HepG2 (cell line): Measurements from ENCODE around the gene SLC4A9. TPM values are rescaled to one million over a fixed set of nuclear protein-coding genes. Genes with fewer than 3 reads are reported as not detected.
A peak's percentile ranks its signal among the peaks of the same experiment; 100 is the strongest.

ENCODE experiments used
- FOXO4 ChIP-seq: sonication (generic); formaldehyde crosslinking; conservative IDR thresholded peaks from 2 replicates; pipeline ENCODE4 v1.8.1; 2023; ENCODE audit warnings: missing genetic modification reagents
- HDAC6 ChIP-seq: fragments of 200-600 bp; sonication (generic); IDR thresholded peaks from 2 replicates; pipeline ENCODE4 v1.7.0; 2017; ENCODE audit warnings: mild to moderate bottlenecking, antibody characterized with exemption, low read length, low read depth
- ISX ChIP-seq: sonication (generic); formaldehyde crosslinking; conservative IDR thresholded peaks from 2 replicates; pipeline ENCODE4 v1.5.0; 2020; ENCODE audit warnings: missing genetic modification reagents
- NFIB ChIP-seq: sonication (generic); formaldehyde crosslinking; IDR thresholded peaks from 2 replicates; pipeline ENCODE4 v1.9.0; 2021; ENCODE audit warnings: missing genetic modification reagents, mild to moderate bottlenecking, borderline replicate concordance
- PATZ1 ChIP-seq: sonication (generic); formaldehyde crosslinking; IDR thresholded peaks from 2 replicates; pipeline ENCODE4 v1.4.0; 2020; ENCODE audit warnings: missing genetic modification reagents
- SALL2 ChIP-seq: sonication (generic); formaldehyde crosslinking; IDR thresholded peaks from 2 replicates; pipeline ENCODE4 v1.8.1; 2023; ENCODE audit warnings: mild to moderate bottlenecking, missing genetic modification reagents, inconsistent platforms
- ZFP91 ChIP-seq: sonication (generic); formaldehyde crosslinking; IDR thresholded peaks from 2 replicates; pipeline ENCODE4 v1.9.0; 2022; ENCODE audit warnings: missing genetic modification reagents, mild to moderate bottlenecking, borderline replicate concordance
- ZNF33A ChIP-seq: sonication (generic); formaldehyde crosslinking; IDR thresholded peaks from 2 replicates; pipeline ENCODE4 v1.5.1; 2020; ENCODE audit warnings: missing genetic modification reagents, mild to moderate bottlenecking, moderate library complexity, borderline replicate concordance
- ZNF430 ChIP-seq: sonication (generic); formaldehyde crosslinking; IDR thresholded peaks from 2 replicates; pipeline ENCODE4 v1.9.0; 2021; ENCODE audit warnings: mild to moderate bottlenecking, missing genetic modification reagents
- ZNF678 ChIP-seq: sonication (generic); formaldehyde crosslinking; IDR thresholded peaks from 2 replicates; pipeline ENCODE4 v1.4.0; 2020; ENCODE audit warnings: mild to moderate bottlenecking, missing genetic modification reagents
- ZNF761 ChIP-seq: sonication (generic); formaldehyde crosslinking; conservative IDR thresholded peaks from 2 replicates; pipeline ENCODE4 v1.4.0; 2020; ENCODE audit warnings: mild to moderate bottlenecking, missing genetic modification reagents
- ZNF839 ChIP-seq: sonication (generic); formaldehyde crosslinking; IDR thresholded peaks from 2 replicates; pipeline ENCODE4 v1.4.0; 2020; ENCODE audit warnings: missing genetic modification reagents, mild to moderate bottlenecking, borderline replicate concordance
- ZSCAN12 ChIP-seq: sonication (generic); formaldehyde crosslinking; IDR thresholded peaks from 2 replicates; pipeline ENCODE4 v1.9.0; 2021; ENCODE audit warnings: mild to moderate bottlenecking, missing genetic modification reagents
- polyA plus RNA-seq, 8 experiments: library from polyadenylated mRNA; depleted of rRNA in 3 of 8; stranded (reverse) in 7 of 8; unstranded in 1 of 8; fragments of >200 nt; fragmentation: Illumina TruSeq in 4 of 8; extraction: Trizol in 4 of 8; gene quantifications; 2 replicates each; pipeline versions ENCODE4 v1.2.1 to v1.2.3, GENCODE V29; 2011 to 2016; ENCODE audit warnings: low read depth in 4 of 8, missing spikeins in 1 of 8, mixed read lengths in 1 of 8; ENCODE audit not compliant: insufficient read depth in 1 of 8
- total RNA-seq, 5 experiments: library from RNA; depleted of rRNA; stranded (reverse); fragments of >200 nt; fragmentation: Illumina TruSeq; extraction: Trizol; gene quantifications; 2 replicates each; pipeline ENCODE4 v1.2.3, GENCODE V29; 2016; ENCODE audit warnings: low read depth in 1 of 5
- TF ChIP-seq, protein P1 (sequence below): sonication (generic); formaldehyde crosslinking; conservative IDR thresholded peaks from 2 replicates; pipeline ENCODE4 v1.8.0; 2022; ENCODE audit warnings: missing genetic modification reagents
- TF ChIP-seq, protein P2 (sequence below): sonication (generic); formaldehyde crosslinking; conservative IDR thresholded peaks from 2 replicates; pipeline ENCODE4 v1.8.0; 2022; ENCODE audit warnings: mild to moderate bottlenecking, moderate library complexity, missing genetic modification reagents
- TF ChIP-seq, protein P3 (sequence below): sonication (generic); formaldehyde crosslinking; IDR thresholded peaks from 2 replicates; pipeline ENCODE4 v1.4.0; 2020; ENCODE audit warnings: missing genetic modification reagents

SLC4A9 gene
- total and polyA plus RNA-seq, 2 of the 13 experiments (the other 11 are each of a cell fraction or from before 2014, with no cell fraction given): not detected

DNA sequence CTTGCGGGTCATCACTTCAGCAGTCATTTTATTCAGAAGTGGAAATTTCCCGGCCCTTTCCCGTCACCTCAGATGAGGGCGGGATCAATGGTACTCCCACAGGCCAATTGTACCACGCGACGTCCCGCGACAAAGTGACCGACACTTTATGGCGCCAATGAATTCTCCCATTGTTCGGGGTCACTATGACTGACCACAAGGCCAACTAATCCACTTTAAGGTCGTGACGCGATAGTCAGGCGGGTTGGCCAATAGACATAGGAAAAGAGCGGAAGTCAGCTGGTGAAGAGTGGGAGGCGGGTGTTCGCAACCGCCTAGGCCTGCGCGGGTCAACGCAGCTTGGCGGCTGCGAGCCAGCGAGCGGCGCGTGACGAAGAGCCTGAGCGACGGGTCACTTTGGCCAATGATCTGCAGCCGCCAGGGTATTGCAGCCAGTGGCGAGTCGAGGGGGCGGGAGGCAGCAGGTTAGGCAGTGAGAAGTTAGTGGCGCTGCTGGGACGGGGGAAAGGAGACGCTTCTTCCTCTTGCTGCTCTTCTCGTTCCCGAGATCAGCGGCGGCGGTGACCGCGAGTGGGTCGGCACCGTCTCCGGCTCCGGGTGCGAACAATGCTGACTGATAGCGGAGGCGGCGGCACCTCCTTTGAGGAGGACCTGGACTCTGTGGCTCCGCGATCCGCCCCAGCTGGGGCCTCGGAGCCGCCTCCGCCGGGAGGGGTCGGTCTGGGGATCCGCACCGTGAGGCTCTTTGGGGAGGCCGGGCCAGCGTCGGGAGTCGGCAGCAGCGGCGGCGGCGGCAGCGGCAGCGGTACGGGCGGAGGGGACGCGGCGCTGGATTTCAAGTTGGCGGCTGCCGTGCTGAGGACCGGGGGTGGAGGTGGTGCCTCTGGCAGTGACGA is 41.6 kb downstream of the SLC4A9 start, which contains the start of gene ANKHD1 (continued):
- TF ChIP-seq ZFP91 (CRISPR knock-in tag): peak; percentile 77
- 0 out of 2 replicates have a peak, but pooled peaks have one; percentile 24 for TF ChIP-seq ZNF33A (CRISPR knock-in tag)
- TF ChIP-seq, protein P1, sequence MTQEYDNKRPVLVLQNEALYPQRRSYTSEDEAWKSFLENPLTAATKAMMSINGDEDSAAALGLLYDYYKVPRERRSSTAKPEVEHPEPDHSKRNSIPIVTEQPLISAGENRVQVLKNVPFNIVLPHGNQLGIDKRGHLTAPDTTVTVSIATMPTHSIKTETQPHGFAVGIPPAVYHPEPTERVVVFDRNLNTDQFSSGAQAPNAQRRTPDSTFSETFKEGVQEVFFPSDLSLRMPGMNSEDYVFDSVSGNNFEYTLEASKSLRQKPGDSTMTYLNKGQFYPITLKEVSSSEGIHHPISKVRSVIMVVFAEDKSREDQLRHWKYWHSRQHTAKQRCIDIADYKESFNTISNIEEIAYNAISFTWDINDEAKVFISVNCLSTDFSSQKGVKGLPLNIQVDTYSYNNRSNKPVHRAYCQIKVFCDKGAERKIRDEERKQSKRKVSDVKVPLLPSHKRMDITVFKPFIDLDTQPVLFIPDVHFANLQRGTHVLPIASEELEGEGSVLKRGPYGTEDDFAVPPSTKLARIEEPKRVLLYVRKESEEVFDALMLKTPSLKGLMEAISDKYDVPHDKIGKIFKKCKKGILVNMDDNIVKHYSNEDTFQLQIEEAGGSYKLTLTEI (CRISPR knock-in tag): no peak
- TF ChIP-seq SALL2 (CRISPR knock-in tag): peak; percentile 90; the same call in 1 of the 2 replicates
- no peak for TF ChIP-seq HDAC6
- TF ChIP-seq NFIB (CRISPR knock-in tag): no peak
- no peak for TF ChIP-seq ZSCAN12
- no peak for TF ChIP-seq ISX
- no peak for TF ChIP-seq FOXO4 (CRISPR knock-in tag)
- TF ChIP-seq, protein P2, sequence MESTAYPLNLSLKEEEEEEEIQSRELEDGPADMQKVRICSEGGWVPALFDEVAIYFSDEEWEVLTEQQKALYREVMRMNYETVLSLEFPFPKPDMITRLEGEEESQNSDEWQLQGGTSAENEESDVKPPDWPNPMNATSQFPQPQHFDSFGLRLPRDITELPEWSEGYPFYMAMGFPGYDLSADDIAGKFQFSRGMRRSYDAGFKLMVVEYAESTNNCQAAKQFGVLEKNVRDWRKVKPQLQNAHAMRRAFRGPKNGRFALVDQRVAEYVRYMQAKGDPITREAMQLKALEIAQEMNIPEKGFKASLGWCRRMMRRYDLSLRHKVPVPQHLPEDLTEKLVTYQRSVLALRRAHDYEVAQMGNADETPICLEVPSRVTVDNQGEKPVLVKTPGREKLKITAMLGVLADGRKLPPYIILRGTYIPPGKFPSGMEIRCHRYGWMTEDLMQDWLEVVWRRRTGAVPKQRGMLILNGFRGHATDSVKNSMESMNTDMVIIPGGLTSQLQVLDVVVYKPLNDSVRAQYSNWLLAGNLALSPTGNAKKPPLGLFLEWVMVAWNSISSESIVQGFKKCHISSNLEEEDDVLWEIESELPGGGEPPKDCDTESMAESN (CRISPR knock-in tag): peak; percentile 67; the same call in 1 of the 2 replicates
- TF ChIP-seq ZNF678: peak; percentile 86; the same call in 1 of the 2 replicates
- 0 out of 2 replicates have a peak, but pooled peaks have one; percentile 10 for TF ChIP-seq PATZ1 (CRISPR knock-in tag)
- TF ChIP-seq ZNF430: peak; percentile 45; the same call in 1 of the 2 replicates
- TF ChIP-seq, protein P3, sequence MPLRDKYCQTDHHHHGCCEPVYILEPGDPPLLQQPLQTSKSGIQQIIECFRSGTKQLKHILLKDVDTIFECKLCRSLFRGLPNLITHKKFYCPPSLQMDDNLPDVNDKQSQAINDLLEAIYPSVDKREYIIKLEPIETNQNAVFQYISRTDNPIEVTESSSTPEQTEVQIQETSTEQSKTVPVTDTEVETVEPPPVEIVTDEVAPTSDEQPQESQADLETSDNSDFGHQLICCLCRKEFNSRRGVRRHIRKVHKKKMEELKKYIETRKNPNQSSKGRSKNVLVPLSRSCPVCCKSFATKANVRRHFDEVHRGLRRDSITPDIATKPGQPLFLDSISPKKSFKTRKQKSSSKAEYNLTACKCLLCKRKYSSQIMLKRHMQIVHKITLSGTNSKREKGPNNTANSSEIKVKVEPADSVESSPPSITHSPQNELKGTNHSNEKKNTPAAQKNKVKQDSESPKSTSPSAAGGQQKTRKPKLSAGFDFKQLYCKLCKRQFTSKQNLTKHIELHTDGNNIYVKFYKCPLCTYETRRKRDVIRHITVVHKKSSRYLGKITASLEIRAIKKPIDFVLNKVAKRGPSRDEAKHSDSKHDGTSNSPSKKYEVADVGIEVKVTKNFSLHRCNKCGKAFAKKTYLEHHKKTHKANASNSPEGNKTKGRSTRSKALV (CRISPR knock-in tag): no peak
- TF ChIP-seq ZNF761 (CRISPR knock-in tag): no peak; the same call in 1 of the 2 replicates
- TF ChIP-seq ZNF839: peak; percentile 33; the same call in 1 of the 2 replicates
